Activated CD4-positive, alpha-beta T cell treated with anti-CD3 and anti-CD28 coated beads, Interleukin-2, amount 50 U/mL, for 16 hours (primary cell): Measurements from ENCODE around the gene FRS3.

ENCODE experiments used
- DNase-seq: peaks from one replicate; pipeline ENCODE4 v3.0.0-alpha.2; 2020

Gene FRS3

GRCh38 chr6:41724586-41725501, 54.9 kb downstream of the FRS3 start:
- no peak for DNase-seq

GRCh38 chr6:41724228-41724580, 55.5 kb downstream of the FRS3 start:
- no peak for DNase-seq

- no peak for DNase-seq
Observed at GRCh38 chr6:41723530-41724227, 56.0 kb downstream of the FRS3 start.

- no peak for DNase-seq
Observed at GRCh38 chr6:41722969-41723529, 56.7 kb downstream of the FRS3 start.

- no peak for DNase-seq
Observed at GRCh38 chr6:41721414-41721813, 58.3 kb downstream of the FRS3 start.

- DNase-seq, result no peak
Observed at GRCh38 chr6:41720783-41721182, 58.9 kb downstream of the FRS3 start.

GRCh38 chr6:41720262-41720620, 59.5 kb downstream of the FRS3 start:
- DNase-seq, result no peak
